Mononuclear cell (primary cell): Measurements from ENCODE around the gene RAB40AL. TPM values are rescaled to one million over a fixed set of nuclear protein-coding genes. Genes with fewer than 3 reads are reported as not detected.
"Not testable (repeated sequence)": the region's sequence is repeated elsewhere in the genome, so short reads cannot be mapped to it uniquely, and the experiment has no call there.

ENCODE experiments used
- H3K27me3 ChIP-seq: 2 replicates; pipeline ENCODE4 v1.6.0; 2011; ENCODE audit warnings: low read length, control low read depth; ENCODE audit not compliant: insufficient read depth
- H3K4me1 ChIP-seq: 2 replicates; pipeline ENCODE4 v1.5.1; 2011; ENCODE audit warnings: mild to moderate bottlenecking, low read length, control low read depth; ENCODE audit not compliant: insufficient read depth
- H3K4me3 ChIP-seq: 2 replicates; pipeline ENCODE4 v1.5.1; 2011; ENCODE audit warnings: mild to moderate bottlenecking, low read length, moderate library complexity
- H3K9me3 ChIP-seq: 2 replicates; pipeline ENCODE4 v1.5.1; 2011; ENCODE audit warnings: low read depth, mild to moderate bottlenecking, control low read depth, low read length
- total RNA-seq: library from RNA; depleted of rRNA; stranded (reverse); fragments of >200 nt; gene quantifications from one replicate; pipeline ENCODE4 v1.2.3, GENCODE V29; 2012

RAB40AL gene
- total RNA-seq, 1 donor: 0.10 TPM

GRCh38 chrX:102968216-102968615 lies 31.1 kb downstream of the RAB40AL start:
- H3K4me3 ChIP-seq: no peak overlapping the region
- no peaks in the 10 kb centered on the region for H3K27me3 ChIP-seq

GRCh38 chrX:102971536-102971935 lies 34.5 kb downstream of the RAB40AL start:
- not testable (repeated sequence) for H3K4me3 ChIP-seq, H3K4me1 ChIP-seq, H3K9me3 ChIP-seq, H3K27me3 ChIP-seq

More at GRCh38 chrX:102968216-102968615, 31.1 kb downstream of the RAB40AL start:
- Histone ChIP-seq H3K4me1 (no peaks in the 10 kb centered on the region), H3K9me3 (no peaks in the 10 kb centered on the region)

- Histone ChIP-seq H3K27me3 (no peaks in the 10 kb centered on the region), H3K4me1 (no peaks in the 10 kb centered on the region), H3K9me3 (no peaks in the 10 kb centered on the region), H3K4me3 (no peak overlapping the region)
Observed at GRCh38 chrX:102975016-102975415, 37.9 kb downstream of the RAB40AL start.

- no peaks in the 10 kb centered on the region for H3K4me1 ChIP-seq
- H3K27me3 ChIP-seq: no peaks in the 10 kb centered on the region
- H3K4me3 ChIP-seq: no peak overlapping the region
- no peaks in the 10 kb centered on the region for H3K9me3 ChIP-seq
Observed at GRCh38 chrX:102976286-102976685, 39.2 kb downstream of the RAB40AL start.

- H3K4me1 ChIP-seq: no peaks in the 10 kb centered on the region
- H3K4me3 ChIP-seq: no peak overlapping the region
- H3K27me3 ChIP-seq: no peaks in the 10 kb centered on the region
- H3K9me3 ChIP-seq: no peaks in the 10 kb centered on the region
Observed at GRCh38 chrX:102976793-102977495, 39.9 kb downstream of the RAB40AL start.

GRCh38 chrX:102978594-102978993 lies 41.5 kb downstream of the RAB40AL start:
- Histone ChIP-seq H3K27me3 (no peaks in the 10 kb centered on the region), H3K9me3 (no peaks in the 10 kb centered on the region), H3K4me1 (no peaks in the 10 kb centered on the region), H3K4me3 (no peak overlapping the region)

- H3K27me3 ChIP-seq: no peaks in the 10 kb centered on the region
- no peak overlapping the region for H3K4me3 ChIP-seq
- no peaks in the 10 kb centered on the region for H3K9me3 ChIP-seq
- no peaks in the 10 kb centered on the region for H3K4me1 ChIP-seq
Observed at GRCh38 chrX:102979536-102979935, 42.5 kb downstream of the RAB40AL start.

GRCh38 chrX:102983205-102983604 lies 46.1 kb downstream of the RAB40AL start:
- H3K9me3 ChIP-seq: no peaks in the 10 kb centered on the region
- H3K27me3 ChIP-seq: no peaks in the 10 kb centered on the region
- no peak overlapping the region for H3K4me3 ChIP-seq
- H3K4me1 ChIP-seq: no peaks in the 10 kb centered on the region

GRCh38 chrX:102985192-102985591 lies 48.1 kb downstream of the RAB40AL start:
- H3K4me1 ChIP-seq: no peaks in the 10 kb centered on the region
- no peaks in the 10 kb centered on the region for H3K9me3 ChIP-seq
- no peaks in the 10 kb centered on the region for H3K27me3 ChIP-seq
- H3K4me3 ChIP-seq: no peak overlapping the region

Other genes starting within 250 kb of the RAB40AL start
- 1.8 TPM for gene GPRASP2, start 224.8 kb upstream of the RAB40AL start, total RNA-seq
- 0.73 TPM for gene GPRASP3, start 216.5 kb upstream of the RAB40AL start, total RNA-seq
- 0.52 TPM for gene BEX1, start 126.9 kb downstream of the RAB40AL start, total RNA-seq
- 0.73 TPM for gene NXF3, start 155.9 kb downstream of the RAB40AL start, total RNA-seq